Renal cortical epithelial cell (primary cell): ENCODE results near the gene RPTOR. TPM values are rescaled to one million over a fixed set of nuclear protein-coding genes. Genes with fewer than 3 reads are reported as not detected.
"Not testable (repeated sequence)": the region's sequence is repeated elsewhere in the genome, so short reads cannot be mapped to it uniquely, and the experiment has no call there.

Experiments
- DNase-seq: peaks from one replicate; pipeline ENCODE4 v3.0.0-alpha.2; 2011; ENCODE audit warnings: low read depth
- total RNA-seq: library from RNA; depleted of rRNA; stranded (reverse); fragments of >200 nt; gene quantifications from 2 replicates; pipeline ENCODE4 v1.2.3, GENCODE V29; 2014

The RPTOR gene
- total RNA-seq = 11.6 and 35.5 TPM in 2 replicates

- peak; percentile 75 for DNase-seq
These were observed at the start of gene RPTOR for GRCh38 chr17:80544655-80545498. TSS of gene RPTOR (plus strand) at chr17:80544838. CDS start at chr17:80545630, 792 bp downstream.

- DNase-seq = no peak
These were observed 46.9 kb upstream of the RPTOR start for GRCh38 chr17:80497726-80498241.

- peak; percentile 59 for DNase-seq
These were observed 46.3 kb upstream of the RPTOR start for GRCh38 chr17:80498242-80498919.

- DNase-seq = no peak
These were observed 45.7 kb upstream of the RPTOR start for GRCh38 chr17:80498920-80499410.

- no peak for DNase-seq
These were observed 45.1 kb upstream of the RPTOR start for GRCh38 chr17:80499560-80499959.

GRCh38 chr17:80499961-80500665, 44.5 kb upstream of the RPTOR start:
- DNase-seq = no peak

GRCh38 chr17:80501741-80502577, 42.7 kb upstream of the RPTOR start:
- peak; percentile 84 for DNase-seq

- no peak for DNase-seq
These were observed 42.1 kb upstream of the RPTOR start for GRCh38 chr17:80502578-80502877.

- no peak for DNase-seq
These were observed 41.6 kb upstream of the RPTOR start for GRCh38 chr17:80503031-80503430.

- DNase-seq = no peak
These were observed 40.7 kb upstream of the RPTOR start for GRCh38 chr17:80503921-80504320.

GRCh38 chr17:80504686-80505413, 39.8 kb upstream of the RPTOR start:
- no peak for DNase-seq

- not testable (repeated sequence) for DNase-seq
These were observed 37.5 kb upstream of the RPTOR start for GRCh38 chr17:80507177-80507576.

GRCh38 chr17:80507965-80508364, 36.7 kb upstream of the RPTOR start:
- DNase-seq = no peak

- DNase-seq = no peak
These were observed 35.3 kb upstream of the RPTOR start for GRCh38 chr17:80509311-80509710.

- DNase-seq = no peak
These were observed 34.5 kb upstream of the RPTOR start for GRCh38 chr17:80510132-80510531.

GRCh38 chr17:80510772-80511171, 33.9 kb upstream of the RPTOR start:
- DNase-seq = no peak

GRCh38 chr17:80511222-80512180, 33.1 kb upstream of the RPTOR start:
- DNase-seq = no peak

GRCh38 chr17:80512233-80512632, 32.4 kb upstream of the RPTOR start:
- DNase-seq = no peak

- DNase-seq = no peak
These were observed 31.4 kb upstream of the RPTOR start for GRCh38 chr17:80513201-80513600.
